SK-N-SH (cell line): ENCODE measurements around the gene ZFYVE19.

Source experiments
- CTCF ChIP-seq: fragments of 200-600 bp; sonication (generic); IDR thresholded peaks from 2 replicates; pipeline ENCODE4 v1.6.1; 2017; ENCODE audit warnings: antibody characterized with exemption, mild to moderate bottlenecking, moderate library complexity
- FOXM1 ChIP-seq: IDR thresholded peaks from 2 replicates; pipeline ENCODE4 v1.4.0; 2012; ENCODE audit warnings: low read depth, mild to moderate bottlenecking
- GABPA ChIP-seq: IDR thresholded peaks from 2 replicates; pipeline ENCODE4 v1.4.0; 2012; ENCODE audit warnings: low read depth, mild to moderate bottlenecking
- MAX ChIP-seq: IDR thresholded peaks from 2 replicates; pipeline ENCODE4 v1.4.0; 2012; ENCODE audit warnings: low read depth
- MXI1 ChIP-seq: IDR thresholded peaks from 2 replicates; pipeline ENCODE4 v1.6.1; 2012; ENCODE audit warnings: mild to moderate bottlenecking, low read depth, low read length, improper control_type of control experiment
- POLR2AphosphoS5 ChIP-seq: IDR thresholded peaks from 2 replicates; pipeline ENCODE4 v1.6.1; 2012; ENCODE audit warnings: low read depth, low read length
- RAD21 ChIP-seq: IDR thresholded peaks from 2 replicates; pipeline ENCODE4 v1.6.1; 2012; ENCODE audit warnings: mild to moderate bottlenecking, low read length
- REST ChIP-seq: IDR thresholded peaks from 2 replicates; pipeline ENCODE4 v1.6.1; 2012; ENCODE audit warnings: mild to moderate bottlenecking, low read depth, low read length, moderate library complexity
- SIN3A ChIP-seq: IDR thresholded peaks from 2 replicates; pipeline ENCODE4 v1.6.1; 2012; ENCODE audit warnings: low read depth, mild to moderate bottlenecking, low read length, moderate library complexity, borderline replicate concordance
- TAF1 ChIP-seq: IDR thresholded peaks from 2 replicates; pipeline ENCODE4 v1.6.1; 2012; ENCODE audit warnings: low read depth, mild to moderate bottlenecking, low read length, moderate library complexity, borderline replicate concordance
- USF2 ChIP-seq: fragments of 150-350 bp; IDR thresholded peaks from 2 replicates; pipeline ENCODE4 v1.6.1; 2017; ENCODE audit warnings: antibody characterized with exemption, low read length, low read depth, borderline replicate concordance
- YY1 ChIP-seq: IDR thresholded peaks from 2 replicates; pipeline ENCODE4 v1.4.0; 2012; ENCODE audit warnings: low read depth, mild to moderate bottlenecking

GRCh38 chr15:40790718-40791117 lies 16.2 kb upstream of the ZFYVE19 start:
- TF ChIP-seq GABPA (no peak), CTCF (no peak), MAX (no peak), POLR2AphosphoS5 (no peak), YY1 (no peak), FOXM1 (no peak), MXI1 (no peak), RAD21 (no peak), SIN3A (no peak), USF2 (no peak), TAF1 (no peak), REST (no peak)
